GM23338 (cell line): ENCODE data around the gene DRAXIN. TPM values are rescaled to one million over a fixed set of nuclear protein-coding genes. Genes with fewer than 3 reads are reported as not detected.

Experiments used
- ATAC-seq: fragments of 200-7000 bp; cut with Tn5 transposase; 3 replicates; pipeline ENCODE4 v1.9.1; 2020
- DNase-seq: peaks from one replicate; pipeline ENCODE4 v3.0.0-alpha.2; 2015; ENCODE audit warnings: low spot score
- H2AFZ ChIP-seq: fragments of 200-600 bp; sonication (generic); 2 replicates; pipeline ENCODE4 v1.8.0; 2016; ENCODE audit warnings: antibody characterized with exemption, mild to moderate bottlenecking, moderate library complexity
- H3F3A ChIP-seq: fragments of 200-600 bp; sonication (generic); replicated peaks from 2 replicates; pipeline ENCODE4 v1.8.0; 2017; ENCODE audit warnings: antibody characterized with exemption, mixed run types, low read depth
- H3K27ac ChIP-seq: fragments of 200-600 bp; sonication (generic); 2 replicates; pipeline ENCODE4 v1.6.1; 2016; ENCODE audit warnings: low read depth
- H3K27me3 ChIP-seq: fragments of 200-600 bp; sonication (generic); 2 replicates; pipeline ENCODE4 v1.8.0; 2016; ENCODE audit warnings: mild to moderate bottlenecking, mixed run types, moderate library complexity; ENCODE audit not compliant: insufficient read depth
- H3K36me3 ChIP-seq: fragments of 200-600 bp; sonication (generic); 2 replicates; pipeline ENCODE4 v1.8.0; 2016; ENCODE audit warnings: mild to moderate bottlenecking; ENCODE audit not compliant: insufficient read depth
- H3K4me1 ChIP-seq: fragments of 200-600 bp; sonication (generic); 2 replicates; pipeline ENCODE4 v1.8.0; 2016; ENCODE audit warnings: mild to moderate bottlenecking, moderate library complexity; ENCODE audit not compliant: insufficient read depth
- H3K4me2 ChIP-seq: fragments of 200-600 bp; sonication (generic); 2 replicates; pipeline ENCODE4 v1.7.1; 2017; ENCODE audit warnings: mixed run types
- H3K4me3 ChIP-seq: fragments of 200-600 bp; sonication (generic); 2 replicates; pipeline ENCODE4 v1.6.1; 2016; ENCODE audit warnings: mixed run types
- H3K79me2 ChIP-seq: fragments of 200-600 bp; sonication (generic); replicated peaks from 2 replicates; pipeline ENCODE4 v1.8.0; 2017; ENCODE audit warnings: mild to moderate bottlenecking; ENCODE audit not compliant: insufficient read depth
- H3K9me2 ChIP-seq: fragments of 200-600 bp; sonication (generic); 2 replicates; pipeline ENCODE4 v1.8.0; 2017; ENCODE audit not compliant: insufficient read depth
- H4K20me1 ChIP-seq: fragments of 200-600 bp; sonication (generic); replicated peaks from 2 replicates; pipeline ENCODE4 v1.8.0; 2017; ENCODE audit warnings: mild to moderate bottlenecking; ENCODE audit not compliant: insufficient read depth
- H3K27ac Mint-ChIP-seq: 2 replicates; pipeline ENCODE4 v1.8.0; 2020; ENCODE audit warnings: inconsistent platforms, mild to moderate bottlenecking, moderate library complexity, mixed read lengths
- H3K27me3 Mint-ChIP-seq: 3 replicates; pipeline ENCODE4 v1.8.0; 2022; ENCODE audit warnings: low read depth, mild to moderate bottlenecking, moderate library complexity, mixed read lengths, inconsistent platforms; ENCODE audit not compliant: insufficient read depth, poor library complexity
- H3K36me3 Mint-ChIP-seq: 3 replicates; pipeline ENCODE4 v1.8.0; 2021; ENCODE audit warnings: low read depth, mild to moderate bottlenecking, inconsistent platforms, moderate library complexity, mixed read lengths
- H3K4me1 Mint-ChIP-seq: 3 replicates; pipeline ENCODE4 v1.8.0; 2020; ENCODE audit warnings: mild to moderate bottlenecking, inconsistent platforms, mixed read lengths
- H3K4me3 Mint-ChIP-seq: 3 replicates; pipeline ENCODE4 v1.8.0; 2021; ENCODE audit warnings: moderate library complexity, mild to moderate bottlenecking, inconsistent platforms, mixed read lengths
- H3K9me3 Mint-ChIP-seq: 3 replicates; pipeline ENCODE4 v1.8.0; 2020; ENCODE audit warnings: moderate library complexity, mild to moderate bottlenecking, inconsistent platforms, mixed read lengths
- CREB1 ChIP-seq: fragments of 250-450 bp; sonication (Bioruptor Pico); IDR thresholded peaks from 2 replicates; pipeline ENCODE4 v1.5.0; 2020; ENCODE audit warnings: low read depth, mild to moderate bottlenecking, moderate library complexity
- EZH2 ChIP-seq: fragments of 200-600 bp; sonication (generic); IDR thresholded peaks from one replicate; pipeline ENCODE4 v1.8.0; 2017; ENCODE audit warnings: antibody characterized with exemption, mild to moderate bottlenecking, low read depth; ENCODE audit not compliant: unreplicated experiment
- JUNB ChIP-seq: IDR thresholded peaks from one replicate; pipeline ENCODE4 v1.6.1; 2016; ENCODE audit warnings: antibody characterized with exemption; ENCODE audit not compliant: unreplicated experiment
- REST ChIP-seq: IDR thresholded peaks from one replicate; pipeline ENCODE4 v1.6.1; 2018; ENCODE audit warnings: antibody characterized with exemption; ENCODE audit not compliant: unreplicated experiment
- polyA plus RNA-seq: library from polyadenylated mRNA; unstranded; fragments of >200 nt; fragmentation: Nextera tagmentation; extraction: Ambion mirVana; gene quantifications from 2 replicates; pipeline ENCODE4 v1.2.1, GENCODE V29; 2016
- total RNA-seq: library from RNA; depleted of rRNA; stranded (reverse); fragments of >200 nt; shearing (Covaris generic); gene quantifications from 2 replicates; pipeline ENCODE4 v1.2.3, GENCODE V29; 2014
- TF ChIP-seq, protein P1 (sequence below): fragments of 250-450 bp; sonication (Bioruptor Pico); IDR thresholded peaks from 2 replicates; pipeline ENCODE4 v1.5.0; 2020; ENCODE audit warnings: mild to moderate bottlenecking, moderate library complexity

The DRAXIN gene
- total and polyA plus RNA-seq, 2 experiments from 2014 or later: 7.6 to 23.0 TPM

DNA sequence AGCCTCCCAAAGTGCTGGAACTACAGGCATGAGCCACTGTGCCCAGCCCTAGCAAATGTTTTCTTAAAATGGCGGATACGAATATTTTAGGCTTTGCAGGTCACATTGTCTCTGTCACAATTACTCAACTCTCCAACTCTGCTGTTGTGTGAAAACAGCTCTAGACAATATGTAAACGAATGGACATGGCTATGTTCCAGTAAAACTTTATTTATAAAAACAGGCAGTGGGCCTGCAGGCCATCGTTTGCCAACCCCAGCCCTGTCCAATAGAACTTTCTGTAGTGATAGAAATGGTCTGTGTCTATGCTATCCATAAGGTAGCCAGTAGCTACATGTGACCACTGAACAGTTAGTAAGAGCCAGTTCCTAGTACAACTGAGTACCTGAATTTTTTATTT lies 31.8 kb upstream of the DRAXIN start:
- TF ChIP-seq CREB1 (CRISPR knock-in tag): no peak
- TF ChIP-seq REST: no peak
- TF ChIP-seq, protein P1, sequence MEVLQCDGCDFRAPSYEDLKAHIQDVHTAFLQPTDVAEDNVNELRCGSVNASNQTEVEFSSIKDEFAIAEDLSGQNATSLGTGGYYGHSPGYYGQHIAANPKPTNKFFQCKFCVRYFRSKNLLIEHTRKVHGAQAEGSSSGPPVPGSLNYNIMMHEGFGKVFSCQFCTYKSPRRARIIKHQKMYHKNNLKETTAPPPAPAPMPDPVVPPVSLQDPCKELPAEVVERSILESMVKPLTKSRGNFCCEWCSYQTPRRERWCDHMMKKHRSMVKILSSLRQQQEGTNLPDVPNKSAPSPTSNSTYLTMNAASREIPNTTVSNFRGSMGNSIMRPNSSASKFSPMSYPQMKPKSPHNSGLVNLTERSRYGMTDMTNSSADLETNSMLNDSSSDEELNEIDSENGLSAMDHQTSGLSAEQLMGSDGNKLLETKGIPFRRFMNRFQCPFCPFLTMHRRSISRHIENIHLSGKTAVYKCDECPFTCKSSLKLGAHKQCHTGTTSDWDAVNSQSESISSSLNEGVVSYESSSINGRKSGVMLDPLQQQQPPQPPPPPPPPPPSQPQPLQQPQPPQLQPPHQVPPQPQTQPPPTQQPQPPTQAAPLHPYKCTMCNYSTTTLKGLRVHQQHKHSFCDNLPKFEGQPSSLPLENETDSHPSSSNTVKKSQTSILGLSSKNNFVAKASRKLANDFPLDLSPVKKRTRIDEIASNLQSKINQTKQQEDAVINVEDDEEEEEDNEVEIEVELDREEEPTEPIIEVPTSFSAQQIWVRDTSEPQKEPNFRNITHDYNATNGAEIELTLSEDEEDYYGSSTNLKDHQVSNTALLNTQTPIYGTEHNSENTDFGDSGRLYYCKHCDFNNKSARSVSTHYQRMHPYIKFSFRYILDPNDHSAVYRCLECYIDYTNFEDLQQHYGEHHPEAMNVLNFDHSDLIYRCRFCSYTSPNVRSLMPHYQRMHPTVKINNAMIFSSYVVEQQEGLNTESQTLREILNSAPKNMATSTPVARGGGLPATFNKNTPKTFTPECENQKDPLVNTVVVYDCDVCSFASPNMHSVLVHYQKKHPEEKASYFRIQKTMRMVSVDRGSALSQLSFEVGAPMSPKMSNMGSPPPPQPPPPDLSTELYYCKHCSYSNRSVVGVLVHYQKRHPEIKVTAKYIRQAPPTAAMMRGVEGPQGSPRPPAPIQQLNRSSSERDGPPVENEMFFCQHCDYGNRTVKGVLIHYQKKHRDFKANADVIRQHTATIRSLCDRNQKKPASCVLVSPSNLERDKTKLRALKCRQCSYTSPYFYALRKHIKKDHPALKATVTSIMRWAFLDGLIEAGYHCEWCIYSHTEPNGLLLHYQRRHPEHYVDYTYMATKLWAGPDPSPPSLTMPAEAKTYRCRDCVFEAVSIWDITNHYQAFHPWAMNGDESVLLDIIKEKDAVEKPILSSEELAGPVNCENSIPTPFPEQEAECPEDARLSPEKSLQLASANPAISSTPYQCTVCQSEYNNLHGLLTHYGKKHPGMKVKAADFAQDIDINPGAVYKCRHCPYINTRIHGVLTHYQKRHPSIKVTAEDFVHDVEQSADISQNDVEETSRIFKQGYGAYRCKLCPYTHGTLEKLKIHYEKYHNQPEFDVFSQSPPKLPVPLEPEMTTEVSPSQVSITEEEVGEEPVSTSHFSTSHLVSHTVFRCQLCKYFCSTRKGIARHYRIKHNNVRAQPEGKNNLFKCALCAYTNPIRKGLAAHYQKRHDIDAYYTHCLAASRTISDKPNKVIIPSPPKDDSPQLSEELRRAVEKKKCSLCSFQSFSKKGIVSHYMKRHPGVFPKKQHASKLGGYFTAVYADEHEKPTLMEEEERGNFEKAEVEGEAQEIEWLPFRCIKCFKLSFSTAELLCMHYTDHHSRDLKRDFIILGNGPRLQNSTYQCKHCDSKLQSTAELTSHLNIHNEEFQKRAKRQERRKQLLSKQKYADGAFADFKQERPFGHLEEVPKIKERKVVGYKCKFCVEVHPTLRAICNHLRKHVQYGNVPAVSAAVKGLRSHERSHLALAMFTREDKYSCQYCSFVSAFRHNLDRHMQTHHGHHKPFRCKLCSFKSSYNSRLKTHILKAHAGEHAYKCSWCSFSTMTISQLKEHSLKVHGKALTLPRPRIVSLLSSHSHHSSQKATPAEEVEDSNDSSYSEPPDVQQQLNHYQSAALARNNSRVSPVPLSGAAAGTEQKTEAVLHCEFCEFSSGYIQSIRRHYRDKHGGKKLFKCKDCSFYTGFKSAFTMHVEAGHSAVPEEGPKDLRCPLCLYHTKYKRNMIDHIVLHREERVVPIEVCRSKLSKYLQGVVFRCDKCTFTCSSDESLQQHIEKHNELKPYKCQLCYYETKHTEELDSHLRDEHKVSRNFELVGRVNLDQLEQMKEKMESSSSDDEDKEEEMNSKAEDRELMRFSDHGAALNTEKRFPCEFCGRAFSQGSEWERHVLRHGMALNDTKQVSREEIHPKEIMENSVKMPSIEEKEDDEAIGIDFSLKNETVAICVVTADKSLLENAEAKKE: no peak
- no peak for TF ChIP-seq JUNB
- TF ChIP-seq EZH2: no peak

More for the DNA sequence above, 31.8 kb upstream of the DRAXIN start:
- no peak overlapping the region for H3K4me2 ChIP-seq
- Mint-ChIP-seq H3K4me3 (no peak overlapping the region), H3K36me3 (peaks cover 31% of the 10 kb centered on the region; the same call in 2 of the 3 replicates), H3K9me3 (no peaks in the 10 kb centered on the region), H3K4me1 (peaks cover 9% of the 10 kb centered on the region; the same call in 2 of the 3 replicates), H3K27me3 (peaks cover 15% of the 10 kb centered on the region), H3K27ac (no peak overlapping the region)
- H3K79me2 ChIP-seq: no peaks in the 10 kb centered on the region
- DNase-seq (no peak), ATAC-seq (no peak)
- H3K27ac ChIP-seq: no peak overlapping the region
- no peaks in the 10 kb centered on the region for H3K9me2 ChIP-seq
- peaks cover 22% of the 10 kb centered on the region for H3F3A ChIP-seq
- H2AFZ ChIP-seq: no peak overlapping the region
- H4K20me1 ChIP-seq: peaks cover 8% of the 10 kb centered on the region
- H3K4me1 ChIP-seq: peaks cover 8% of the 10 kb centered on the region
- no peak overlapping the region for H3K4me3 ChIP-seq
- no peaks in the 10 kb centered on the region for H3K27me3 ChIP-seq
- H3K36me3 ChIP-seq: peaks cover 19% of the 10 kb centered on the region; the same call in 1 of the 2 replicates
